Uterus (tissue), 2 donors: ENCODE data around the gene STARD8.

ENCODE experiments used
- CTCF ChIP-seq, 4 experiments: fragments of 200-600 bp in 2 of 4; fragments of 450-650 bp in 2 of 4; sonication (generic) in 2 of 4; IDR thresholded peaks; one replicate each; pipeline ENCODE4 v1.5.1; 2016 to 2019; ENCODE audit warnings: antibody characterized with exemption in 4 of 4, mild to moderate bottlenecking in 2 of 4, moderate library complexity in 1 of 4
- POLR2A ChIP-seq, 2 donors: fragments of 450-650 bp; IDR thresholded peaks; one replicate each; pipeline ENCODE4 v1.6.1; 2016; ENCODE audit warnings: antibody characterized with exemption in 2 of 2, mild to moderate bottlenecking in 1 of 2, moderate library complexity in 1 of 2

DNA sequence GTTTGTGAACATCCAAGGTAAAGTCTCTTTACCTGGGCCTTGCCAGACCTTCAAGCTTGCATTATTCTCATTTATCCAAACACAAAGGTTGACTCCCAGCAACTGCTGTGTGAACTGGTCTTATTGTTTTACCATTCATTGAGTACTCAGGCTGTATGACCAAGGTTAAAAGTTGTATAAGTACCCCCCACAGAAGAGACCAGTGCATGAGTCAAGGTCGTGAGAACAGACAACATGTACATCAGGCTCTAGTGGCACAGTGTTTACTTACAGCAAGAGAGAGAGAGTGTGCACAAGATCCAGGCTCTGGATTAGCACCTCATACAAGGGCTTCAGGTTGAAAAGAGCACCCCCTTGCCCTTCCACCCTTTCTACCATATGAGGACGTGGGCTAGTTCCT lies 103.9 kb downstream of the STARD8 start:
- TF ChIP-seq CTCF (IDR thresholded peaks at IDR 0.05) = no peak
- TF ChIP-seq POLR2A (IDR thresholded peaks at IDR 0.05) = no peak
